ELF-1 (cell line): ENCODE data around the gene FAM120A.
A peak's percentile ranks its signal among the peaks of the same experiment; 100 is the strongest.

Source experiments
- DNase-seq: peaks from one replicate; pipeline ENCODE4 v3.0.0-alpha.2; 2016; ENCODE audit warnings: low read depth, low spot score

The FAM120A gene

DNA sequence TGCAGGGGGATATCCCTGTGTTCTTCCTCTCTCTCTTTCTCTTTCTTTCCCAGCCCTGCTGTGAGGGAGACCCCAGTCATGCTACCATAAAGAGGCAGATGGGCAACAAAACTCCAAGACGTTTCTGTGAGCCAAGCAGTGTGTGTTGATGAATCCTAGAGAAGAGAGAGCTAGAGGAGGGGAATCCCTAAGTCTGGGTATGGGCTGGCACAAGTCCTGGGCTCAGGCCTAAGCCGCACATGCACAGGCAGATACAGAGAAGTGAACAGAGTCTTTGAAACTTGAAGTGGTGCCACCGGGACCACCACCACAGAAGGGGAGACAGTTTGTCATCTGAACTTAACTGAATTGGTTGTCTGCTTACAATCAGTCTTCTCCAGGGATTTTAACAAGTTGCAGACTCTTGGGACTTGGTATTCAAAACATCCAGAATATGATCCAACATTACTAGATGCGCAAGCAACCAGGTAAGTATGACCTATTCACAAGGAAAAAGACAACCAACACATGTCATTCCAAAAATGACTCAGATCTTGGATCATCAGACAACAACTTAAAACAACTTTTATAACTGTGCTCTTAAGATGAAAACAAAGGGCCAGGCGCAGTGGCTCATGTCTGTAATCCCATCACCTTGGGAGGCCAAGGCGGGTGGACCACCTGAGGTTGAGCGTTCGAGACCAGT, 10.4 kb upstream of the FAM120A start:
- DNase-seq = no peak

DNA sequence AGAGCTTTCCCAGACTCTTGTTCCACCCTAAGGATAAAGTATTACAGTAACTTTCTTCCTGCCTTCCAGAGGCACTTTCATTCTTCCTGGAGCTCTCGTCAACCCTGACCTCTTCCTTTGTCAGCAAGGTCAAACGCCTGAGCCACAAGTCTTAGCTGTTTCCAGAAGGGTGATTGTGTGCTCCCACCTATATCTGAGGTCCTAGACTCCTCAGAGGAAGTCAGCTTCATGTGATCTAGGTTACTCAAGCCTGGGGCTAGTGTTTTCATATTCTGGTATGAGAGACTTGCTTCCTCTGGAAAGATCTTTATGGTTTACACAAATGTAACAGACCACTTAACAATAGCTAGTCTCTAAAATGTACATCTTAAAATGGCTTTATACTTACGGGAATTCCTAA, 5.4 kb upstream of the FAM120A start:
- no peak for DNase-seq

DNA sequence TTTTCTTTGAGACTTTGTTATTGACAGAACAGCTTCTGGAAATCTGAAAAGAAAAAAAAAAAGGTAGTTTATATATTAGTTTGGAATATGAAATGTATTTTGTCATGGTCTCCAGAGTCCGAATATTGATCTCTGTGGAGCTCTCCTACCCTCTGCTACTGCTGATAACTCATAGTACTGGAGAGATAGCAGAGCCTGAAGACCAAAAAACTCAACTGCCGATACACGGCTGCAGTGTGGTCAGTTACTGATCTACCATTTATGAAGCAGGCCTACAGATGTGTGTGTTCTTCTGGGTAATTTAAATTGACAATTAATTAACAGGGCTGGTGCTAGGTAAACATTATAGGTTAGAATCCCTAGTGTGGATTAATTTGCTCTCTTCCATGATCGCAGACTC, 3.8 kb upstream of the FAM120A start:
- no peak for DNase-seq

DNA sequence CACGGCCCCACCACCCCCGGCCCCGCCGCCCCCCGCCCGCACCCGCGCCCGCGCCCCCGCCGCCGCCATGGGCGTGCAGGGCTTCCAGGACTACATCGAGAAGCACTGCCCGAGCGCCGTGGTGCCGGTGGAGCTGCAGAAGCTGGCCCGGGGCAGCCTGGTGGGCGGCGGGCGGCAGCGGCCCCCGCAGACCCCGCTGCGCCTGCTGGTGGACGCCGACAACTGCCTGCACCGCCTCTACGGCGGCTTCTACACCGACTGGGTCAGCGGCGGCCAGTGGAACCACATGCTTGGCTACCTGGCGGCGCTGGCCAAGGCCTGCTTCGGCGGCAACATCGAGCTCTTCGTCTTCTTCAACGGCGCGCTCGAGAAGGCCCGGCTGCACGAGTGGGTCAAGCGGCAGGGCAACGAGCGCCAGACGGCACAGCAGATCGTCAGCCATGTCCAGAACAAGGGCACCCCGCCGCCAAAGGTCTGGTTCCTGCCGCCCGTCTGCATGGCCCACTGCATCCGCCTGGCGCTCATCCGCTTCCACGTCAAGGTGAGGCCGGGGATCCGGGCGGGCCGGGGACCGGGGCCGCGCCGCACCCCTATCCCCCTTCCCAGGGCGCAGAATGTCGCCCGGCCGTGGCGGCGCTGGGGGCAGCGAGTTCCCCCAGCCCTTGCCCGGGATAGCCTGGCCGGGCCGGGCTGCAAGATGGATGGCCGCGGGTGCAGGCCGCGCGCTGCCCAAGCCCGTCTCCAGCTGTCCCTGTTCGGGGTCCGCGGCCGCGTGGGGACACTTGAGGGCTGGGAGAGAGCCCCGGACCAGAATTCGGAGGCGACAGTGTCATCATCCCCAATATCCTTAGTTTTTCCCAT, 594 bp downstream of the FAM120A start:
- peak; percentile 66 for DNase-seq

DNA sequence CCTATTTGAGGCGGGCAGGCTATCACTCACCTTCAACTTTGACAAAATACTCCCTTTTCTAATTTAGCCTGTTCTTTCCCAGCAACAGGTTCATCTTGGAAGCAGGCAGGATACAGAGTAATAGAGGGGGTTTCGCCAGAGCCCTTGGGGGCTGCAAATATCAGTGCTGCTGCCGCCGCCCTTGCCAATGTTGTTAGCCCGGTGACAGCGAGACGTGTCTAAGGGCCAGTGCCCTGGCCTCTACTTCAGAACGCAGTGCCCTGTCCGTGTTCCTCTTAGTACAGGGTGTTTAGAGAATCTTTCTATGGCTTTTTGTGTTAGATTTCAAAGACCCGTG, 1.2 kb downstream of the FAM120A start:
- DNase-seq = no peak

DNA sequence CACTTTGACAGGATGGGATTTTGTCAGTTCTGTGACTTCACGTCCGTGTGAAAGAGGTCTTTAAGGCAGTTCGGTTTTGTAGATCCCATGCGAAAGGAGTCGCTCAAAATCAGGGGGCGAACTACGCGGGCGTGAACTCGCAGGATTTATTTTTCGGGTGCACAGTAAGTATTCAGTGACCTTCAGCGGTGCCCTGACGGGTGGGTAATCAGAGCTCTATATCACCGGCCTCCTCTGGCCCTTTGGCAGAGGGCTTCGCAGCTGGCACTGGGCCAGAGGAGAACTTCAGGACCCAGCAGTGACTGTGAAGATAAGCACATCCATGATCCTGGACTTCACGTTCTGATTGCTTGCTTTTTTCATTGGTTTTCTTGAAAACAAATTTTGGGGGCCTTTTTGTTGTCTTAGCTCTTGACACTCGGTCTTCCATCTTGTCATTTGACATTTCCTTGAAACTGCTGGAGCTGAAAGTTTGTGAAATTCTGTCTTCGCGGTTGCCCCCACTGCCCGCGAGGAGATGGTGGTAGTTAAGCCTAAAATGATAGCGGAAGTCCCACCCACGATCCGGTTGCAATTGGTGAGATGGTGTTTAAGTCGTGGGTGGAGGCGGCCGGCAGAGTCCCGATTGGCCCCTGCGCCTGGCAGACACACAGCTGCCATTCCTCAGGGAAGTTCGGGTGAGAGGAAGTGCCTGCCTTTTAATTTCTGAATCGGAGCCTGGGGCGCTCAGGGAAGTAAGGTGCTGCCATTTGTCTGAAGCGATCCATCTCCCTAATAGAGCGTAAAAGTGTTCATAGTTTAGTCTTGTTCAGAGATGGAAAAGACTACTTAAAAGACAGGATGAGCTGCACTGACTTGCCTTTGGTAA, 1.8 kb downstream of the FAM120A start, which contains the start of gene FAM120AOS:
Gene FAM120AOS, minus strand, starts transcription at position 535 of the 868 bp plus-strand sequence. CDS start 872 bp downstream, outside the sequence.
- DNase-seq = peak; percentile 94

DNA sequence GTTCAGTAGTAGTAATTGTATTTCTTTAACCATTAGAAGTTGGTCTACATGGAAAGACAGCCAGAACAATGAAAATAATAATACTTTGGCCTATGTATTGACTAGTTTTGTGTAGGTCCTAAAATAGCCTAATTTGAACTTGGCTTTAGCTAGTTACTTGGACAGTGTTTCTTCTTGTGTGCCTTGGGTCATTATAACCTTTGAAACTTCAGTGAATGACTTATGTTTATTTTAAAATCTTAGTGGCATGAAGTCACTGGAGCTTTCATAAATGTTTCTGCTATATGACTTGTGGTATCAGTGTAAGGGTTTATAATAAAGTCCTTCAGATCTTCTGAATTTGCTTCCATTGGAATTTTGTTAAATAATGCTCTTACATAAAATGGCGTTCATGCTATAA, 4.5 kb downstream of the FAM120A start:
- no peak for DNase-seq

DNA sequence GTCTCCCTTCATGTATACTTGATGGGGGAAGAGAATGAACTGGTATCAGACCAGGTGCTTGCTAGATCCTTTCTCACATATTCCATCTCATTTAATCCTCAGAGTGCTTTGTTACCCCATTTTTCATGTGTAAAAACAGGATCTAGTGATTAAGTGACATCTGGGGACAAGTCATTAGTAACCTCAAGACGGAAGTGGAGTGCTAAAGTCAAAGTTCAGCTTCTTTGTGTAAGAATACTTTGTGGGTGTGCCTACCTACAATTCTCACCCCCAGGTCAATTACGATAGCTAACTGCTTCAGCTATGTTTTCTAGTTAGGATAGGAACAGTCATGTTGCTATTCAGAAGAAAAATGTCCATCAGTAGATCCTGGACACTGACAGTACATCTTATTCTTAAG, 5.0 kb downstream of the FAM120A start:
- DNase-seq = no peak

DNA sequence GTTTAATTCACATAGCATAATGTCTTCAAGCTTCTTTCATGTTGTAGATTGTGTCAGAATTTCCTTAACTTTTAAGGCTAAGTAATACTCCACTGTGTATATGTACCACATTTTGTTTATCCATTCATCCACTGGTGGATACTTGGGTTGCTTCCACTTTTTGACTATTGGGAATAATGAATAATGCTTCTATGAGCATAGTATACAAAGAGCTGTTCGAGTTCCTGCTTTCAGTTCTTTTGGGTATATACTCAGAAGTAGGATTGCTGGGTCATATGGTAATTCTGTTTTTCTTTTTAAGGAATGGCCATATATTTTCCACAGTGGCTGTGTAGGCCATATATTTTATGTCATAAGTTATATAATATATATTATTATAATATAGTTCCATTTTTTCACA, 5.5 kb downstream of the FAM120A start:
- DNase-seq = no peak

DNA sequence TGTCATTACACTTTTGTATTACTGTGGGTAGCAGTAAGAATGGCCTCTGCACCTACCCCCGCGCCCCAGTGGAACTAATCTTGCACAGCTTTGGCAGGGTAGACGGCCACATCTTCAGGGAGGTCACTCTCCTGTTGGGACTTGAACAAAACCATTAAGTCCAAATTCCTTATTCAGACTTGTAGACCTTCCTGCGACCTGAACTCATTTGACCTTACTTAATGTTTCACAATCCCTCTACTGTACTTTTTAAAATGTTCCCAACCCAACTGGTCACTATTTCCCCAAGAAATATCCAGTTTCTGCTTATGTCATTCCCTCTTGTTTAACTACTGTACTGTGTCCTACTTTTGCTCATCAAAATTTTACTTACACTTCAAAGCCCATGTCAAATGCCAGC, 7.2 kb downstream of the FAM120A start:
- no peak for DNase-seq

DNA sequence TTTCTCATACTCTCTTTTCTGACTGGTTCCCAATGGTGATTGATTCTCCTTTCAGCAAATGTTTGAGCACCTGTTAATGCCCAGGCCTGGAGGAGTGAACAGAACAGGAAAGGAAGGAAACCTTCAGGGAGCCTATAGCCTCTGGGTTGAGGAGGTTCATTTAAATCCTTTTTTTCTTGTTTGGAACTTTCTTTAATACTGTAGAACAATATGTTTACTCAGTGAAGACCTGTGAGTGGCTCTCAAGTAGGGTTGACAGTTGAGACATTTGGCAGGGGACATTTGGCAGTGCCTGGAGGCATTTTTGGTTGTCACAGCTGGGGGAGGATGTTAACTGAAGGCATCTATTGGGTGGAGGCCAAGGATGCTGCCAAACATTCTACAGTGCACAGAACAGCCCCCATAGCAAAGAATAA, 8.0 kb downstream of the FAM120A start:
- peak; percentile 45 for DNase-seq

DNA sequence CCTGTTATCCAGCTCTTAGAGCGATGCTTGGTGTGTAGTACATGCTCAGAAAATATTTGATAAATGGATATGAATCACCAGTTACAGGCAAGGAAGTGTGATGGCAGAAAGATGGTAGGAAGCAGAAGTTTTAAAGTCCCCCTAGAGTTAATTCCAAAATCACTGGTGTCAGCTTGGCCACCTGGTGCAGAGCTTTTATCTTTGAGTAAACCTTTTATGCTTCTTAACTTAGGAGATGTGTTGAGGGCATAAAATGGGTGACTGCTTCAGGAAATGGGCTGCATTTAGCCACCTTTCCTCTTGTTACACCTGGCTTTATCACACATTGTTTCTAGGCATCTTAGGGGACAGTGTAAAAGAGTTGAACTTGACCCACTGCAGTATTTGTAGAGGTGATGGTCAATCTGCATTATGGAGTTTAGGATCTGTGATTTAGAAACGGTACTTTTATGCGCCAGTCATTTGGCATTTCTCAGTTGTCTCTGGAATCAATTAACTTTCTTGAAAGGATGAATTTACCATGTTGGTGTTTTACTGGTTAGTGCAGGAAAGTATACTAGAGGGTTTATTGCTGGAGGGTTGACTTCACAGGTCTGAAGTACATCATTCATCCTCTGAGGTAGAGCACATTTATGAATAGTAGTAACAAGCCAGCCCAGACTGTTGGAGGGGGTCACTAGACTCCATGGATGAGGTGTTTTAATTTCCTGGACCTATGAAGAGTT, 9.4 kb downstream of the FAM120A start:
- DNase-seq = no peak

DNA sequence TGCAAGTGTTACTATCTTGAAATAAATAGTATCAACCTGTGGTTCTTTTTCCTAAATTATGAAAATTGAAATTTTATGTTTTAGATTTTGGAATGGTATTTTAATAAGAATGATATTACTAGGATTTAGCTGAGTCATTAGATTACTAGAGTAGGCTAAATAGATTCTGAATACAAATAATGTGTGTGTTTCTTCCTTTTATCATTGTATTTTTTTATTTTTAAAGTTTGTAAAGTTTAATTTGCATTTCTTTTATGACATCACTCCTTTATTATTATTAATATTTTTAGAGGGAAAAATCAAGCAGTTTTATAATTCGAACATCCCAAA, 9.9 kb downstream of the FAM120A start:
- DNase-seq = no peak

DNA sequence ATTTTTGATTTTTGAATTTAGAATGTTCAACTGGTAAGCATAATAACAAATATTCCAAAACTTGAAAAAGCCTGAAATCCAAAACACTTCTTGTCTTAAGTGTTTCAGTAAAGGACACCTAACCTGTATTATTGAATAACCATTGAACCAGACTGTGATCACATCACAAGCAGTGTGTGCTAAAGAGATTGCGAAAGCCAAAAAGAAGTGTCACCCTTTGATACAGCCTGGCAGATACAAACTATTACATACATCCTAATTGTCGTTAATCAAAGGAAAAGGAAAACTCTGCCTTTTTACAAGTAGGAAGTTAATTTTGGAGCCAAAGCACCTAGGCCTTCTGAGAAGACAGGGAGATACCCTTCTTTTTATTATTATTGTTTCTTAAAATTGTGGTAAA, 10.3 kb downstream of the FAM120A start:
- DNase-seq = no peak

DNA sequence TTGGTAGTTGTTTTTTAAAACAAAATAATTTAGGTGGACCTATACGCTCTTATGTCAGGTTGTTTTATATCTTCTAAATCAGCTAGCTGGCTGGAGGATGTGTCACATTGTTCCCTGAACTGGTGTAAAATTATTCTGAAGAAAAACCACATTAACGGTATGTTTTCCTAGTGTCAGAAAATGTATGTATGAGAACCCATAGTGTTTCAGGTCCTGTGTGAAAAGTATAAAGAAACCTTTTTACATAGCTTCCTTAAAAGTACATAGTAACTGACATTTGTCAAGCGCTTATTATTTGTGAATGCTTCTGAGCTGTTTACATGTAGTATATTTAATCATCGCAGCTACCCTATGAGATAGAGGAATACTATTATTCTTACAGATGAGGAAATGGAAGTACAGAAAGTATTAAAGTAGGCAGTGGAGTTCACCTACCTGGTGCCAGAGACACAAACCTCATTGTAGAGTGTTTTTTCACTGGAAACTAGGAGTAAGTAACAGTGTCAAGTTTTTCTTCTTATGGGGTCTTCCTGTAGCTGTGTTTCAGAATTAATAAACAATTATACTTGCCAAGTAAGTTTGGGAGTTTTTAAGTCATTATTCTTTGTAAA, 12.3 kb downstream of the FAM120A start:
- no peak for DNase-seq

DNA sequence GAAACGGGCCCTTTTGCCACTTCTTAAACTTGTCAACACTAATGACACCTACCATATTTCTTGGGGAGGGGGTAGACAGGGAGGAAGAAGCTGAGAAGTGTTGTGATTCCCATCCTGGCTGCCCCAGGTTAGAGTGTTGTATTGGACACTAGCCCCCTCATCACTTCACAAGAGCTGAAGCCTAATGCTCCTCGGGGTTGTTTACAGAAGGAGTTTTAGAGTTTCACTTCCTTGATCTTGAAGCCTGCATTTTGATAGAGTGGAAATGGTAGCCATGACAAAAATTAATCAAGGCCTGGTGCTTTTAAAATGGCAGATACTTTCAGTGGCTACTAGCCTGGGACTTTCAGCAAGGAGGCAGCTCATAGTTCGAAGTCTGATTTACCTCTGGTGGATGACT, 12.9 kb downstream of the FAM120A start:
- DNase-seq = peak; percentile 8

DNA sequence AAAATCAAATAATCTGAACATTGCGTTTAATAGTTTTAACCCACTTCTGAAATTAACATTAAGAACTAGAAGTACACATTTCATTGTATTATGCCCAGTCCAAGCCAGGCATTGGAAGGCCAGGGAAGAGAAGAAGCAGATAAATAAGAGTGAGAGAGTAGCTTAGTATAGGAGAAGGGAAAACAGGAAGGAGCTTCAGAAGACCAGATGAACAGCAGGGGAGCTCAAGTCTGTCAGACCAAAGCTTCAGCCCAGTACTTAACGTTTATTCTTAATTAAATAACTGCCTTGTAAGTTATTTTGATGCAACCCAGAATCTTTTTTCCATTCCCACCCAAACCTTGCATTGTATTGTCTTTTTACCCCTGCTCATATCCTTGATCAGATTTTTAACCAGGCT, 13.4 kb downstream of the FAM120A start:
- no peak for DNase-seq

DNA sequence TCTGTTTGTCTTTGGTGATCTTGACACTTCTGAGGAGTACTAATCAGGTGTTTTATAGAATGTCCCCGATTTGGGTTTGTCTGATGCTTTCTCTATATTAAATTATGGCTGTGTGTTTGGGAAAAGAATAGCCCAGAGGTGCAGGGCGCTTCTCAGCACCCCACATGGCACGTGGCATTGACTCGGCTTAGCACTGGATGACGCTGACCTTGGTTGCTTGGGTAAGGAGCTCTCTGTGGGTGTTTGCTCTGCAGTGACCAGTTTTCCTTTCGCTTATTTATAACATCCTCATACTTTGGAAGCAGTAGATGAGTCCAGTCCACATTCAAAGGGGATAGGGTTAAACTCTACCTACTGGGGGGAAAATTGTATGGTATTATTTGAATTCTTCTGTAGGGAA, 14.4 kb downstream of the FAM120A start:
- no peak for DNase-seq

DNA sequence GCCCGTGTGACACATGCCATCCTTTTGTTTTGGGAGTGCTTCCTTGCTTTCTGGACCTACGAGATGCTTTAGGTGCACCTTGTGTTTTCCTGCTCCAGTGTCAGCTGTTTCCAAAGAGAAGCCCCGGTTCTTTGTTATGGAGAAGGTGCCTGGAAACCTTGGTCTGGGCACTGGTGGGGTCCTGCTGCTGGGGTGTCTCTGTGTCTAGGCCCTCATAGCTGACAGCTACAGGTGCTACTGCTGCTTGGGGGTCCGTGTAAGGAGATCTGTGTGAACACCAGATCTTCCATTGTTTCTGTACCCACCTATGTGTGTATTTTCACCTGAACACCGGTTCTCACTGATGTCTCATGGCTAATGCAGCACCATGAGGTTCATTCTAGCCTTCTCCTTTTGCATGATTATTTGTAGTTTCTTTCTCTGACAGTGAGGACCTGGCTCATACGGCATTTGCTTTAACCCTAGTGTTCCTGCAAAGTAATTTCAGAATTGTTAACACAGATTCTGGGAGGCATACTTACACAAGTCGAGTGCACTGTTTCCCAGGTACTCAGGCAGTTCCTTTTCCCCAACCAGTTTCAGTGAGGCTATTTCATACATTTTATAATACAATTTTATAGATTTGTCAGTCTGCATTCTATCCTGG, 15.1 kb downstream of the FAM120A start:
- peak; percentile 18 for DNase-seq

DNA sequence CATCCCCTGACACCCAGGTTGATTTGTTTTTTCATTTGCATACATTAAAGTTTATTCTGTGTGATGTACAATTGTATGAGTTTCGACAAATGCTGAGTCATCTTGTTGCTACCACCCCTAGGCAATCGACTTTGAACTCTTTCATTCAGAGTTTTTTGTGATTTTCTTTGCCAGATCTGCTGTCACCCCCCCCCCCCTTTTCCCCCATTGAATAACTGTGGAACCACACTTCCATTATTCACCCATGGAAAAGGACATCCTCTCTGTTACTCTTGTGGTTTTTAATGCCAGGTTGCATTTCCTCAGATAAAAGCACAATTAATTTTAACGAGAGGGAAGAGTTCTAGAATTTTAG, 15.6 kb downstream of the FAM120A start:
- DNase-seq = no peak

DNA sequence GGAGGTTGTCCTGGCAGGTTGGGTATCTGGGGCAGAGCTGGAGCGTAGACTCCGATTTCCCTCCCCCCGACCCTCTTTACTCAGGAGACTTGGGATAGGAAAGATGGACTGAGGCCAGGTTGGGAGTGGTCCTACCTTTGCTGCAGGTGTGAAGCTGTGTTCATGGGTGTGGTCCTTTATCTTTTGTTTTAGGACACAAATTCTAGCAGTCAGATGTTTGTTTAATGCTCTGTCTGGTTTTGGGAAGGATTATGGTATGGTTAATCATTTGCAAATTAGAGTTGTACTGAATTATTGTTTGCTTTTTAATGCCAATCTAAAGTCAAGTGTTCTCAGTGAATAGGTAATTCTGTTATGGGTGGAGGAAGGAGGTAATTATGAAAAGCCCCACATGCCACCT, 16.0 kb downstream of the FAM120A start:
- DNase-seq = no peak
